ENCODE data around the gene SPTSSB.

DNA sequence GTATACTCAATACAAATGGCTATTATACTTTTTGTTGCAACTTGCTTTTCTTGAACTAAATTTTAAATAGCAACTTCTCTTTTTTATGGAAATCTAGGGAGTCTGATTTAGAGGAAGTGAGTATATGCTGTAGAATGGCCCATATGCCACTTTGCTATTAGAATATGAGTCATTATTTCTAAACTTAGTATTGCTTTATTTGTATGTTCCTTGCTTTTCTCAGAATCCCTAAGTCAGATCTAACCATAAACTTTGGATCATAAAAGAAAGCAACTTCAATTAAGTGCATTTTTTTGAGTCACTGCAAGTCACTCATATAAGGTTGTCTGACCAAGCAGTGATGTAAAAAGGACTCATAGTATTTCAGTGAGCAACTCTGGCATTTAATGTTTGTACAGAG is 17.5 kb upstream of the SPTSSB start:
- TF ChIP-seq, protein P1, sequence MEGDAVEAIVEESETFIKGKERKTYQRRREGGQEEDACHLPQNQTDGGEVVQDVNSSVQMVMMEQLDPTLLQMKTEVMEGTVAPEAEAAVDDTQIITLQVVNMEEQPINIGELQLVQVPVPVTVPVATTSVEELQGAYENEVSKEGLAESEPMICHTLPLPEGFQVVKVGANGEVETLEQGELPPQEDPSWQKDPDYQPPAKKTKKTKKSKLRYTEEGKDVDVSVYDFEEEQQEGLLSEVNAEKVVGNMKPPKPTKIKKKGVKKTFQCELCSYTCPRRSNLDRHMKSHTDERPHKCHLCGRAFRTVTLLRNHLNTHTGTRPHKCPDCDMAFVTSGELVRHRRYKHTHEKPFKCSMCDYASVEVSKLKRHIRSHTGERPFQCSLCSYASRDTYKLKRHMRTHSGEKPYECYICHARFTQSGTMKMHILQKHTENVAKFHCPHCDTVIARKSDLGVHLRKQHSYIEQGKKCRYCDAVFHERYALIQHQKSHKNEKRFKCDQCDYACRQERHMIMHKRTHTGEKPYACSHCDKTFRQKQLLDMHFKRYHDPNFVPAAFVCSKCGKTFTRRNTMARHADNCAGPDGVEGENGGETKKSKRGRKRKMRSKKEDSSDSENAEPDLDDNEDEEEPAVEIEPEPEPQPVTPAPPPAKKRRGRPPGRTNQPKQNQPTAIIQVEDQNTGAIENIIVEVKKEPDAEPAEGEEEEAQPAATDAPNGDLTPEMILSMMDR (IDR thresholded peaks at IDR 0.05), result no peak
- no peak for TF ChIP-seq POLR2A (IDR thresholded peaks at IDR 0.05)

Data from lower leg skin (tissue), 3 donors.